CD4-positive, alpha-beta T cell treated with Interleukin-6 for 4 hours (primary cell): ENCODE results near the gene CRHBP.
"Not testable (repeated sequence)": the region's sequence is repeated elsewhere in the genome, so short reads cannot be mapped to it uniquely, and the experiment has no call there.

Experiments used
- DNase-seq: peaks from one replicate; pipeline ENCODE4 v3.0.0-alpha.2; 2020; ENCODE audit warnings: mixed read lengths

Gene CRHBP

GRCh38 chr5:76958991-76959767 is 6.3 kb downstream of the CRHBP start:
- no peak for DNase-seq

GRCh38 chr5:76960004-76960625 is 7.3 kb downstream of the CRHBP start:
- no peak for DNase-seq

- DNase-seq = no peak
Measured at GRCh38 chr5:76964060-76964459, 11.2 kb downstream of the CRHBP start.

GRCh38 chr5:76971511-76971910 is 18.7 kb downstream of the CRHBP start:
- DNase-seq = no peak

- no peak for DNase-seq
Measured at GRCh38 chr5:76972689-76973088, 19.8 kb downstream of the CRHBP start.

- DNase-seq = no peak
Measured at GRCh38 chr5:76974785-76975184, 21.9 kb downstream of the CRHBP start.

- no peak for DNase-seq
Measured at GRCh38 chr5:76978869-76979268, 26.0 kb downstream of the CRHBP start.

- DNase-seq = no peak
Measured at GRCh38 chr5:76980518-76981144, 27.8 kb downstream of the CRHBP start.

- DNase-seq = no peak
Measured at GRCh38 chr5:76982450-76982849, 29.6 kb downstream of the CRHBP start.

- no peak for DNase-seq
Measured at GRCh38 chr5:76983468-76983867, 30.6 kb downstream of the CRHBP start.

GRCh38 chr5:76986825-76987526 is 34.1 kb downstream of the CRHBP start:
- no peak for DNase-seq

- DNase-seq = no peak
Measured at GRCh38 chr5:76990899-76991459, 38.1 kb downstream of the CRHBP start.

- DNase-seq = not testable (repeated sequence)
Measured at GRCh38 chr5:76993436-76993835, 40.6 kb downstream of the CRHBP start.

- DNase-seq = no peak
Measured at GRCh38 chr5:76994337-76994736, 41.5 kb downstream of the CRHBP start.

GRCh38 chr5:76998251-76998650 is 45.4 kb downstream of the CRHBP start:
- DNase-seq = not testable (repeated sequence)

- no peak for DNase-seq
Measured at GRCh38 chr5:76999451-76999850, 46.6 kb downstream of the CRHBP start.

- no peak for DNase-seq
Measured at GRCh38 chr5:77003246-77003645, 50.4 kb downstream of the CRHBP start.

GRCh38 chr5:77006124-77006523 is 53.3 kb downstream of the CRHBP start:
- no peak for DNase-seq

GRCh38 chr5:77008413-77008812 is 55.6 kb downstream of the CRHBP start:
- no peak for DNase-seq

GRCh38 chr5:77010243-77010642 is 57.4 kb downstream of the CRHBP start:
- no peak for DNase-seq

GRCh38 chr5:77011498-77011897 is 58.7 kb downstream of the CRHBP start:
- no peak for DNase-seq

- no peak for DNase-seq
Measured at GRCh38 chr5:77012601-77013000, 59.8 kb downstream of the CRHBP start.

GRCh38 chr5:77015938-77016569 is 63.2 kb downstream of the CRHBP start:
- no peak for DNase-seq
